ENCODE results near the gene LSM2.

GRCh38 chr6:31763619-31763940, 43.2 kb downstream of the LSM2 start:
- no peak for TF ChIP-seq BHLHE40 (IDR thresholded peaks at IDR 0.05; ENCODE audit: low read depth, low read length)
- TF ChIP-seq CTCF (IDR thresholded peaks at IDR 0.05) = no peak
- no peak for TF ChIP-seq RAD21 (conservative IDR thresholded peaks at IDR 0.05 in 1 of 2, IDR thresholded peaks at IDR 0.05 in 1 of 2)
- no peak for TF ChIP-seq TP53 (CRISPR knock-in tag; IDR thresholded peaks at IDR 0.05)
- no peak for TF ChIP-seq POLR2A (IDR thresholded peaks at IDR 0.05; ENCODE audit: low read length)
- TF ChIP-seq MAFK (IDR thresholded peaks at IDR 0.05; ENCODE audit: partially characterized antibody) = no peak
- TF ChIP-seq ESRRA (IDR thresholded peaks at IDR 0.05; ENCODE audit: borderline replicate concordance, low read length) = no peak
- no peak for TF ChIP-seq JUN (IDR thresholded peaks at IDR 0.05)
- TF ChIP-seq HOXA7 (CRISPR knock-in tag; IDR thresholded peaks at IDR 0.05) = no peak
- no peak for TF ChIP-seq CBX8 (IDR thresholded peaks at IDR 0.05)

Data from A549 (cell line).